CD14-positive monocyte (primary cell): ENCODE measurements around the gene GSKIP. TPM values are rescaled to one million over a fixed set of nuclear protein-coding genes. Genes with fewer than 3 reads are reported as not detected.

Experiments used
- DNase-seq, 3 donors: peaks; one replicate each; pipeline ENCODE4 v3.0.0-alpha.2; 2011 to 2022
- H2AFZ ChIP-seq: 2 replicates; pipeline ENCODE4 v1.6.0; 2012; ENCODE audit warnings: mild to moderate bottlenecking, low read depth, low read length, inconsistent platforms; ENCODE audit not compliant: insufficient read depth, poor library complexity, severe bottlenecking
- H3K27ac ChIP-seq, 2 donors: 1 replicate in 1 of 2; 2 replicates in 1 of 2; pipeline ENCODE4 v1.5.1; 2012 to 2013; ENCODE audit warnings: low read length in 2 of 2, control low read depth in 1 of 2, inconsistent platforms in 1 of 2, low read depth in 1 of 2, mild to moderate bottlenecking in 1 of 2
- H3K27me3 ChIP-seq, 2 donors: one replicate each; pipeline versions ENCODE4 v1.6.0 to v1.6.1; 2011 to 2013; ENCODE audit warnings: low read length in 2 of 2; ENCODE audit not compliant: control insufficient read depth in 2 of 2, insufficient read depth in 2 of 2
- H3K36me3 ChIP-seq, 2 donors: replicated peaks in 1 of 2; 1 replicate in 1 of 2; 2 replicates in 1 of 2; pipeline versions ENCODE4 v1.5.1 to v1.6.1; 2012 to 2013; ENCODE audit warnings: low read length in 2 of 2, control low read depth in 1 of 2, inconsistent platforms in 1 of 2, mild to moderate bottlenecking in 1 of 2; ENCODE audit not compliant: insufficient read depth in 2 of 2, control insufficient read depth in 1 of 2
- H3K4me1 ChIP-seq, 2 donors: 1 replicate in 1 of 2; 2 replicates in 1 of 2; pipeline versions ENCODE4 v1.5.1 to v1.6.1; 2012 to 2013; ENCODE audit warnings: low read length in 2 of 2, control low read depth in 1 of 2, inconsistent platforms in 1 of 2, mild to moderate bottlenecking in 1 of 2, moderate library complexity in 1 of 2; ENCODE audit not compliant: insufficient read depth in 2 of 2, control insufficient read depth in 1 of 2
- H3K4me2 ChIP-seq: replicated peaks from 2 replicates; pipeline ENCODE3; 2012; ENCODE audit warnings: low read length, moderate library complexity, mild to moderate bottlenecking; ENCODE audit not compliant: poor library complexity, severe bottlenecking; ENCODE audit errors: extremely low read depth
- H3K4me3 ChIP-seq, 3 experiments: fragments of 200-600 bp in 1 of 3; sonication (generic) in 1 of 3; replicated peaks in 1 of 3; 1 replicate in 2 of 3; 2 replicates in 1 of 3; pipeline ENCODE4 v1.5.1; 2011 to 2013; ENCODE audit warnings: low read length in 3 of 3, mild to moderate bottlenecking in 3 of 3, control low read depth in 2 of 3, low read depth in 2 of 3, inconsistent platforms in 1 of 3, moderate library complexity in 1 of 3
- H3K79me2 ChIP-seq: 2 replicates; pipeline ENCODE4 v1.6.0; 2012; ENCODE audit warnings: mild to moderate bottlenecking, control low read depth, inconsistent platforms, low read length, moderate library complexity; ENCODE audit not compliant: insufficient read depth
- H3K9ac ChIP-seq: 2 replicates; pipeline ENCODE4 v1.6.0; 2017; ENCODE audit warnings: low read length, mild to moderate bottlenecking; ENCODE audit not compliant: insufficient read depth, poor library complexity, severe bottlenecking
- H3K9me3 ChIP-seq, 2 donors: replicated peaks in 1 of 2; 1 replicate in 1 of 2; 2 replicates in 1 of 2; pipeline versions ENCODE4 v1.5.1 to v1.6.1; 2012 to 2013; ENCODE audit warnings: low read length in 2 of 2, control low read depth in 1 of 2; ENCODE audit not compliant: control insufficient read depth in 1 of 2, insufficient read depth in 1 of 2
- H4K20me1 ChIP-seq: 2 replicates; pipeline ENCODE4 v1.6.0; 2012; ENCODE audit warnings: mild to moderate bottlenecking, low read length, control low read depth, moderate library complexity; ENCODE audit not compliant: insufficient read depth
- H3K27ac Mint-ChIP-seq, 7 donors: one replicate each; pipeline ENCODE4 v1.8.0; 2020; ENCODE audit warnings: mild to moderate bottlenecking in 7 of 7, mixed read lengths in 7 of 7, moderate library complexity in 6 of 7, inconsistent platforms in 2 of 7
- H3K27me3 Mint-ChIP-seq, 3 donors: one replicate each; pipeline ENCODE4 v1.8.0; 2021 to 2022; ENCODE audit warnings: low read depth in 3 of 3, mild to moderate bottlenecking in 3 of 3, mixed read lengths in 3 of 3, moderate library complexity in 3 of 3, inconsistent platforms in 1 of 3
- H3K36me3 Mint-ChIP-seq, 2 donors: one replicate each; pipeline ENCODE4 v1.8.0; 2020; ENCODE audit warnings: mixed read lengths in 2 of 2, inconsistent platforms in 1 of 2, mild to moderate bottlenecking in 1 of 2
- H3K4me1 Mint-ChIP-seq: one replicate; pipeline ENCODE4 v1.8.0; 2020; ENCODE audit warnings: mild to moderate bottlenecking, mixed read lengths
- H3K4me3 Mint-ChIP-seq, 2 donors: one replicate each; pipeline ENCODE4 v1.8.0; 2020; ENCODE audit warnings: mild to moderate bottlenecking in 2 of 2, mixed read lengths in 2 of 2, moderate library complexity in 1 of 2
- H3K9me3 Mint-ChIP-seq, 7 donors: one replicate each; pipeline ENCODE4 v1.8.0; 2020 to 2022; ENCODE audit warnings: mixed read lengths in 7 of 7, mild to moderate bottlenecking in 6 of 7, moderate library complexity in 6 of 7, inconsistent platforms in 2 of 7
- WGBS: methylation state at CpG from one replicate; pipeline ENCODE4 v1.1.5; 2013; ENCODE audit warnings: missing lambda C conversion rate; ENCODE audit not compliant: insufficient coverage; 5-methylcytosine and 5-hydroxymethylcytosine counted together
- intact Hi-C, 2 donors: fragments of 100-400 bp; cut with micrococcal nuclease; formaldehyde crosslinking; loops; one replicate each; pipeline versions ENCODE4 v1.15.0 to v1.15.1; 2023
- polyA plus RNA-seq, 3 donors: library from polyadenylated mRNA; depleted of rRNA in 1 of 3; unstranded in 2 of 3; stranded (reverse) in 1 of 3; fragments of 300-500 nt in 2 of 3; fragments of >200 nt in 1 of 3; fragmentation: Illumina TruSeq in 2 of 3; gene quantifications; 1 replicate in 2 of 3; 2 replicates in 1 of 3; pipeline ENCODE4 v1.2.3, GENCODE V29; 2012 to 2021
- TF ChIP-seq, protein P1 (sequence below): fragments of 200-600 bp; IDR thresholded peaks from one replicate; pipeline ENCODE4 v1.8.0; 2022; ENCODE audit warnings: antibody characterized with exemption, mild to moderate bottlenecking

The GSKIP gene
- polyA plus RNA-seq, 3 donors = 3.1 to 24.7 (median 20.7) TPM

DNA sequence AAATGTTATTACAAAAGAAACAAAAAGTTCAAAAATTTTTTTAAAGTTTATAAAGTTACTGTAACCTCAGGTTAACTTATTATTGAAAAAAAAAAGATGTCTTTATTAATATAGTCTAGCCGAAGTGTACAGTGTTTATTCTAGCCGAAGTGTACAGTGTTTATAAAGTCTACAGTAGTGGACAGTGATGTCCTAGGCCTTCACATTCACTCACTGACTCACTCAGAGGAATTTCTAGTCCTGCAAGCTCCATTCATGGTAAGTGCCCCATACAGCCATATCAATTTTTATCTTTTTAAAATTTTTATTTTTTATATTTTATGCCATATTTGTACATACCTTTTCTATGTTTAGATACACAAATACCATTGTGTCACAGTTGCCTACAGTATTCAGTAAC lies 10.6 kb upstream of the GSKIP start:
- H3K27ac Mint-ChIP-seq = no peak overlapping the region
- DNase-seq = no peak
- H3K4me2 ChIP-seq = no peak overlapping the region
- no peaks in the 10 kb centered on the region for H3K36me3 ChIP-seq
- H3K27ac ChIP-seq = no peak overlapping the region
- H2AFZ ChIP-seq = no peak overlapping the region
- intact Hi-C loops = no loop called here
- no peaks in the 10 kb centered on the region for H3K9me3 ChIP-seq
- no CpG with 5 or more reads among the region's 2 CpGs for WGBS
- no peaks in the 10 kb centered on the region for H3K4me1 Mint-ChIP-seq
- H3K4me1 ChIP-seq = no peaks in the 10 kb centered on the region
- H3K9ac ChIP-seq = no peak overlapping the region
- H4K20me1 ChIP-seq = peaks cover 20% of the 10 kb centered on the region
- H3K4me3 ChIP-seq = no peak overlapping the region
- H3K9me3 Mint-ChIP-seq = peaks cover 0 to 5% (median 0%) of the 10 kb centered on the region in 7 donors
- H3K36me3 Mint-ChIP-seq = peaks cover 4 to 7% of the 10 kb centered on the region in 2 donors
- H3K79me2 ChIP-seq = peaks cover 18% of the 10 kb centered on the region
- no peaks in the 10 kb centered on the region for H3K27me3 Mint-ChIP-seq
- H3K27me3 ChIP-seq = no peaks in the 10 kb centered on the region
- no peak overlapping the region for H3K4me3 Mint-ChIP-seq
- TF ChIP-seq, protein P1, sequence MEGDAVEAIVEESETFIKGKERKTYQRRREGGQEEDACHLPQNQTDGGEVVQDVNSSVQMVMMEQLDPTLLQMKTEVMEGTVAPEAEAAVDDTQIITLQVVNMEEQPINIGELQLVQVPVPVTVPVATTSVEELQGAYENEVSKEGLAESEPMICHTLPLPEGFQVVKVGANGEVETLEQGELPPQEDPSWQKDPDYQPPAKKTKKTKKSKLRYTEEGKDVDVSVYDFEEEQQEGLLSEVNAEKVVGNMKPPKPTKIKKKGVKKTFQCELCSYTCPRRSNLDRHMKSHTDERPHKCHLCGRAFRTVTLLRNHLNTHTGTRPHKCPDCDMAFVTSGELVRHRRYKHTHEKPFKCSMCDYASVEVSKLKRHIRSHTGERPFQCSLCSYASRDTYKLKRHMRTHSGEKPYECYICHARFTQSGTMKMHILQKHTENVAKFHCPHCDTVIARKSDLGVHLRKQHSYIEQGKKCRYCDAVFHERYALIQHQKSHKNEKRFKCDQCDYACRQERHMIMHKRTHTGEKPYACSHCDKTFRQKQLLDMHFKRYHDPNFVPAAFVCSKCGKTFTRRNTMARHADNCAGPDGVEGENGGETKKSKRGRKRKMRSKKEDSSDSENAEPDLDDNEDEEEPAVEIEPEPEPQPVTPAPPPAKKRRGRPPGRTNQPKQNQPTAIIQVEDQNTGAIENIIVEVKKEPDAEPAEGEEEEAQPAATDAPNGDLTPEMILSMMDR = no peak

- Mint-ChIP-seq H3K9me3 (no peaks in the 10 kb centered on the region), H3K4me3 (no peak overlapping the region), H3K4me1 (peaks cover under 1% of the 10 kb centered on the region), H3K36me3 (peaks cover 7 to 9% of the 10 kb centered on the region in 2 donors), H3K27me3 (no peaks in the 10 kb centered on the region), H3K27ac (no peak overlapping the region)
- Histone ChIP-seq H3K4me3 (no peak overlapping the region), H4K20me1 (peaks cover 23% of the 10 kb centered on the region), H2AFZ (no peak overlapping the region), H3K9me3 (no peaks in the 10 kb centered on the region), H3K27me3 (no peaks in the 10 kb centered on the region), H3K9ac (no peak overlapping the region), H3K4me1 (peaks cover 0 to under 1% of the 10 kb centered on the region in 2 donors), H3K27ac (no peak overlapping the region), H3K79me2 (peaks cover 30% of the 10 kb centered on the region), H3K36me3 (no peaks in the 10 kb centered on the region), H3K4me2 (no peak overlapping the region)
- intact Hi-C loops = no loop called here
- no peak for DNase-seq
- WGBS = no CpG with 5 or more reads among the region's 4 CpGs
- TF ChIP-seq, protein P1 = no peak
These were observed 9.1 kb upstream of the GSKIP start for GRCh38 chr14:96354246-96354645.
